GF-D8 (cell line): ENCODE data around the gene DUSP7.

Source experiments
- DNase-seq: peaks from one replicate; lab custom pipeline; 2025; lab: John Stamatoyannopoulos, UW

Gene DUSP7

GRCh38 chr3:52068055-52068571, 11.7 kb upstream of the DUSP7 start:
- no peak for DNase-seq

- DNase-seq, result no peak
Observed at GRCh38 chr3:52067526-52067925, 11.2 kb upstream of the DUSP7 start.

GRCh38 chr3:52067046-52067445, 10.7 kb upstream of the DUSP7 start:
- DNase-seq, result no peak

- DNase-seq, result no peak
Observed at GRCh38 chr3:52065264-52065756, 8.9 kb upstream of the DUSP7 start.

- no peak for DNase-seq
Observed at GRCh38 chr3:52064561-52064960, 8.2 kb upstream of the DUSP7 start.

GRCh38 chr3:52063026-52063723, 6.8 kb upstream of the DUSP7 start:
- DNase-seq, result no peak

GRCh38 chr3:52062505-52062904, 6.1 kb upstream of the DUSP7 start:
- no peak for DNase-seq

GRCh38 chr3:52061121-52061910, 4.9 kb upstream of the DUSP7 start:
- DNase-seq, result no peak

- no peak for DNase-seq
Observed at GRCh38 chr3:52059781-52060180, 3.4 kb upstream of the DUSP7 start.

- DNase-seq, result no peak
Observed at GRCh38 chr3:52057812-52058495, 1.6 kb upstream of the DUSP7 start.

- DNase-seq, result peak; percentile 96
Observed at GRCh38 chr3:52056968-52057811, 819 bp upstream of the DUSP7 start.

GRCh38 chr3:52055537-52056351, 627 bp downstream of the DUSP7 start:
- no peak for DNase-seq

GRCh38 chr3:52054661-52055511, 1.5 kb downstream of the DUSP7 start:
- no peak for DNase-seq

- no peak for DNase-seq
Observed at GRCh38 chr3:52053307-52054304, 2.8 kb downstream of the DUSP7 start.

- peak; percentile 77 for DNase-seq
Observed at GRCh38 chr3:52052831-52053306, 3.5 kb downstream of the DUSP7 start.

GRCh38 chr3:52051444-52051843, 4.9 kb downstream of the DUSP7 start:
- DNase-seq, result no peak

- DNase-seq, result no peak
Observed at GRCh38 chr3:52050571-52050970, 5.8 kb downstream of the DUSP7 start.

GRCh38 chr3:52049503-52049902, 6.9 kb downstream of the DUSP7 start:
- no peak for DNase-seq
